Thyroid gland (tissue), 4 donors: Measurements from ENCODE around the gene ATP2A3. TPM values are rescaled to one million over a fixed set of nuclear protein-coding genes. Genes with fewer than 3 reads are reported as not detected.

ENCODE experiments used
- DNase-seq, 2 donors: peaks; one replicate each; pipeline ENCODE4 v3.0.0-alpha.2; 2019
- H3K27ac ChIP-seq, 3 donors: fragments of 200-600 bp; sonication (generic); 1 replicate in 2 of 3; 2 replicates in 1 of 3; pipeline ENCODE4 v1.5.1; 2016 to 2019; ENCODE audit warnings: mild to moderate bottlenecking in 1 of 3, moderate library complexity in 1 of 3
- H3K27me3 ChIP-seq: fragments of 200-600 bp; sonication (generic); one replicate; pipeline ENCODE4 v1.5.1; 2019
- H3K36me3 ChIP-seq, 2 donors: fragments of 200-600 bp; sonication (generic); one replicate each; pipeline ENCODE4 v1.5.1; 2016 to 2019
- H3K4me1 ChIP-seq, 2 donors: fragments of 200-600 bp; sonication (generic); one replicate each; pipeline ENCODE4 v1.5.1; 2017 to 2019
- H3K4me3 ChIP-seq, 3 donors: fragments of 200-600 bp; sonication (generic); replicated peaks in 1 of 3; 1 replicate in 2 of 3; 2 replicates in 1 of 3; pipeline ENCODE4 v1.5.1; 2016; ENCODE audit warnings: mild to moderate bottlenecking in 1 of 3
- H3K9me3 ChIP-seq: fragments of 200-600 bp; sonication (generic); one replicate; pipeline ENCODE4 v1.5.1; 2017
- CTCF ChIP-seq, 6 experiments: fragments of 200-600 bp in 3 of 6; fragments of 450-650 bp in 3 of 6; sonication (generic) in 3 of 6; IDR thresholded peaks; one replicate each; pipeline ENCODE4 v1.5.1; 2016 to 2019; ENCODE audit warnings: antibody characterized with exemption in 6 of 6, mild to moderate bottlenecking in 2 of 6, inconsistent platforms in 1 of 6, moderate library complexity in 1 of 6
- POLR2A ChIP-seq, 2 donors: fragments of 450-650 bp; IDR thresholded peaks; one replicate each; pipeline ENCODE4 v1.6.1; 2017; ENCODE audit warnings: antibody characterized with exemption in 2 of 2, mild to moderate bottlenecking in 2 of 2, moderate library complexity in 1 of 2
- WGBS, 2 donors: methylation state at CpG; one replicate each; pipeline ENCODE4 v1.1.5; 2017; 5-methylcytosine and 5-hydroxymethylcytosine counted together
- intact Hi-C: fragments of 100-400 bp; cut with DNase I; formaldehyde crosslinking; loops from one replicate; pipeline ENCODE4 v1.15.1; 2023
- total RNA-seq, 4 donors: library from RNA; depleted of rRNA; stranded (reverse); fragments of >200 nt; gene quantifications; one replicate each; pipeline ENCODE4 v1.2.3, GENCODE V29; 2016

The ATP2A3 gene
- total RNA-seq, 4 donors from 2014 or later, result 6.9 to 18.6 (median 9.1) TPM

- DNase-seq, result no peak
- Histone ChIP-seq H3K36me3 (peaks cover 44 to 49% of the 10 kb centered on the region in 2 donors), H3K4me3 (no peak overlapping the region), H3K27me3 (no peaks in the 10 kb centered on the region), H3K4me1 (peaks cover 0 to 6% of the 10 kb centered on the region in 2 donors), H3K27ac (no peak overlapping the region), H3K9me3 (no peaks in the 10 kb centered on the region)
- 84 to 85% methylated on average over 6 of the region's 6 CpGs for WGBS, 2 donors
- TF ChIP-seq CTCF (IDR thresholded peaks at IDR 0.05) (no peak), POLR2A (IDR thresholded peaks at IDR 0.05) (no peak)
- intact Hi-C loops, result no loop called here
These were observed 43.8 kb upstream of the ATP2A3 start for GRCh38 chr17:4008082-4008435.

GRCh38 chr17:4007346-4008081 lies 43.3 kb upstream of the ATP2A3 start:
- no peak overlapping the region for H3K4me3 ChIP-seq
- peaks cover 0 to 6% of the 10 kb centered on the region in 2 donors for H3K4me1 ChIP-seq
- H3K36me3 ChIP-seq, result peaks cover 41 to 44% of the 10 kb centered on the region in 2 donors
- 90 to 95% methylated on average over 27 of the region's 27 CpGs for WGBS, 2 donors
- no peaks in the 10 kb centered on the region for H3K9me3 ChIP-seq
- intact Hi-C loops, result no loop called here
- DNase-seq, result no peak
- TF ChIP-seq CTCF (IDR thresholded peaks at IDR 0.05) (no peak), POLR2A (IDR thresholded peaks at IDR 0.05) (no peak)
- no peak overlapping the region for H3K27ac ChIP-seq
- H3K27me3 ChIP-seq, result no peaks in the 10 kb centered on the region

GRCh38 chr17:4006745-4007211 lies 42.5 kb upstream of the ATP2A3 start:
- no peak for TF ChIP-seq POLR2A (IDR thresholded peaks at IDR 0.05)
- no peak for TF ChIP-seq CTCF (IDR thresholded peaks at IDR 0.05)
- peaks cover 0 to 4% of the 10 kb centered on the region in 2 donors for H3K4me1 ChIP-seq
- no peak overlapping the region for H3K4me3 ChIP-seq
- peaks cover 37 to 42% of the 10 kb centered on the region in 2 donors for H3K36me3 ChIP-seq
- 91 to 93% methylated on average over 7 to 8 of the region's 8 CpGs for WGBS, 2 donors
- no peak for DNase-seq
- no peaks in the 10 kb centered on the region for H3K27me3 ChIP-seq
- intact Hi-C loops, result no loop called here
- no peaks in the 10 kb centered on the region for H3K9me3 ChIP-seq
- H3K27ac ChIP-seq, result no peak overlapping the region

DNA sequence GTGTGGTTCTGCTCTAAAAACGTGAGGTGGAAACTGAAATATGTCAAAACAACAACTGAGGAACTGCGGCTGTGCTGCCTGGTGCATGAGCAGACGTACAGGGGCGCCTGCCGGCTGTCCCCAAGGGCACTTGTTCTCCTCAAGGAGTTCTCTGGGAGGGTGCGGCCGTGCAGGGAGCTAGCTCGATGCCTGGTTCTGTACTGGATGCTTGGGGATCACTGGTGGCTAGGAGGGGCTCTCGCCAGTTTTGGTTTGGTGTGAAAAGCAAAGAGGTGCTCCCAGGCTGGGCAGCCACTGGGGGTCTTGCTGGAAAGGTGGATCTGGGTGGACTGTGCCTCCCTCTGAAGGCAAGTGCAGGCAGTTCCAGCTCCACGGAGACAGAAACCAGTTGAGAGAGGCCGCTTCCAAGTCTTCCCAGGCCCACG lies 41.9 kb upstream of the ATP2A3 start:
- WGBS, 2 donors, result 82 to 89% methylated on average over 10 to 12 of the region's 12 CpGs
- no peak for DNase-seq
- no peaks in the 10 kb centered on the region for H3K4me1 ChIP-seq
- no peak for TF ChIP-seq CTCF (IDR thresholded peaks at IDR 0.05)
- TF ChIP-seq POLR2A (IDR thresholded peaks at IDR 0.05), result no peak
- H3K36me3 ChIP-seq, result peaks cover 35 to 42% of the 10 kb centered on the region in 2 donors
- no peaks in the 10 kb centered on the region for H3K27me3 ChIP-seq
- H3K9me3 ChIP-seq, result no peaks in the 10 kb centered on the region
- no peak overlapping the region for H3K27ac ChIP-seq
- H3K4me3 ChIP-seq, result no peak overlapping the region
- intact Hi-C loops, result no loop called here
